Measurements from ENCODE around the gene GMNN.
"Not testable (repeated sequence)": the region's sequence is repeated elsewhere in the genome, so short reads cannot be mapped to it uniquely, and the experiment has no call there.

GMNN gene

GRCh38 chr6:24752503-24752902 is 22.2 kb upstream of the GMNN start:
- CTCF ChIA-PET, result interaction anchor here (1.3 kb wide), 2 partner anchors 169 to 172 kb away, joined by 3 to 4 read pairs; no protein-coding TSS in a partner anchor
- H3K4me3 ChIP-seq (ENCODE audit: low read depth, low read length), result no peak overlapping the region
- no peak for DNase-seq (ENCODE audit: low read depth, low spot score)
- no peak for TF ChIP-seq CTCF (IDR thresholded peaks at IDR 0.05; ENCODE audit: insufficient read depth, low read length, missing control alignments)
- POLR2A ChIA-PET, result no interaction called here

GRCh38 chr6:24752917-24753492 is 21.7 kb upstream of the GMNN start:
- no peak for DNase-seq (ENCODE audit: low read depth, low spot score)
- no peak for TF ChIP-seq CTCF (IDR thresholded peaks at IDR 0.05; ENCODE audit: insufficient read depth, low read length, missing control alignments)
- CTCF ChIA-PET, result interaction anchor here (1.3 kb wide), 2 partner anchors 169 to 172 kb away, joined by 3 to 4 read pairs; no protein-coding TSS in a partner anchor

GRCh38 chr6:24753545-24753944 is 21.2 kb upstream of the GMNN start:
- no peak for DNase-seq (ENCODE audit: low read depth, low spot score)
- ChIA-PET CTCF (interaction anchor here (1.1 to 1.3 kb wide), 3 partner anchors 170 to 173 kb away, joined by 3 to 5 read pairs (median 4); no protein-coding TSS in a partner anchor), POLR2A (interaction anchor here (1.6 kb wide), 1 partner anchor 10 kb away, joined by 3 read pairs; no protein-coding TSS in a partner anchor)
- no peak for TF ChIP-seq CTCF (IDR thresholded peaks at IDR 0.05; ENCODE audit: insufficient read depth, low read length, missing control alignments)
- H3K4me3 ChIP-seq (ENCODE audit: low read depth, low read length), result no peak overlapping the region

More at GRCh38 chr6:24752917-24753492, 21.7 kb upstream of the GMNN start:
- H3K4me3 ChIP-seq (ENCODE audit: low read depth, low read length), result no peak overlapping the region
- POLR2A ChIA-PET, result no interaction called here

GRCh38 chr6:24754378-24754777 is 20.4 kb upstream of the GMNN start:
- DNase-seq (ENCODE audit: low read depth, low spot score); H3K4me3 ChIP-seq (ENCODE audit: low read depth, low read length): not testable (repeated sequence)
- ChIA-PET CTCF (interaction anchor here (1.0 to 1.1 kb wide), 3 partner anchors 11 to 172 kb away, joined by 3 to 5 read pairs (median 4); no protein-coding TSS in a partner anchor), POLR2A (interaction anchor here (1.6 kb wide), 1 partner anchor 11 kb away, joined by 3 read pairs; no protein-coding TSS in a partner anchor)

GRCh38 chr6:24755279-24755678 is 19.5 kb upstream of the GMNN start:
- CTCF ChIA-PET, result interaction anchor here (1.0 kb wide), 2 partner anchors 10 to 11 kb away, joined by 3 to 4 read pairs; no protein-coding TSS in a partner anchor
- POLR2A ChIA-PET, result interaction anchor here (1.6 kb wide), 1 partner anchor 12 kb away, joined by 3 read pairs; no protein-coding TSS in a partner anchor
- H3K4me3 ChIP-seq (ENCODE audit: low read depth, low read length), result no peak overlapping the region
- no peak for TF ChIP-seq CTCF (IDR thresholded peaks at IDR 0.05; ENCODE audit: insufficient read depth, low read length, missing control alignments)
- no peak for DNase-seq (ENCODE audit: low read depth, low spot score)

GRCh38 chr6:24757611-24758010 is 17.1 kb upstream of the GMNN start:
- ChIA-PET POLR2A (no interaction called here), CTCF (interaction anchor here (1.0 to 1.6 kb wide), 2 partner anchors 178 to 305 kb away, joined by 3 to 5 read pairs; no protein-coding TSS in a partner anchor)
- no peak overlapping the region for H3K4me3 ChIP-seq (ENCODE audit: low read depth, low read length)
- no peak for TF ChIP-seq CTCF (IDR thresholded peaks at IDR 0.05; ENCODE audit: insufficient read depth, low read length, missing control alignments)
- no peak for DNase-seq (ENCODE audit: low read depth, low spot score)

Measured in AG04449 (cell line).